IMR-90 (cell line): ENCODE measurements around the gene MXD4. TPM values are rescaled to one million over a fixed set of nuclear protein-coding genes. Genes with fewer than 3 reads are reported as not detected.

Source experiments
- ATAC-seq: fragments of 200-7000 bp; cut with Tn5 transposase; 2 replicates; pipeline ENCODE4 v1.9.1; 2020; ENCODE audit warnings: low read depth, mild to moderate bottlenecking, moderate library complexity
- BruUV-seq: library from RNA; stranded (reverse); fragments of 400-500 nt; replicated peaks from 2 replicates; lab custom pipeline; 2021; lab: Mats Ljungman, UMichigan
- CTCF ChIA-PET: fragments of 300-600 bp; formaldehyde crosslinking; extraction: SDS; loops from one replicate; lab custom pipeline; 2021; ENCODE audit warnings: antibody characterized with exemption; lab: Yijun Ruan, JAX
- POLR2A ChIA-PET: fragments of 300-600 bp; sonication (Branson Sonifier 250); formaldehyde crosslinking; loops from one replicate; lab custom pipeline; 2022; ENCODE audit warnings: antibody characterized with exemption; ENCODE audit not compliant: unreplicated experiment; lab: Charles Lee
- DNase-seq: peaks from one replicate; pipeline ENCODE4 v3.0.0; 2013
- H2AFZ ChIP-seq: replicated peaks from 2 replicates; pipeline ENCODE3; 2013; ENCODE audit warnings: low read length, mild to moderate bottlenecking; ENCODE audit not compliant: poor library complexity
- H2AK5ac ChIP-seq: 2 replicates; pipeline ENCODE4 v1.6.1; 2013; ENCODE audit warnings: low read depth, low read length, inconsistent platforms
- H2AK9ac ChIP-seq: replicated peaks from 2 replicates; pipeline ENCODE3; 2013; ENCODE audit warnings: mild to moderate bottlenecking, low read depth, low read length, moderate library complexity; ENCODE audit not compliant: poor library complexity
- H2BK120ac ChIP-seq: 2 replicates; pipeline ENCODE4 v1.6.1; 2013; ENCODE audit warnings: low read depth, low read length, inconsistent platforms
- H2BK15ac ChIP-seq: 3 replicates; pipeline ENCODE4 v1.6.1; 2013; ENCODE audit warnings: low read depth, low read length, inconsistent platforms
- H2BK20ac ChIP-seq: 2 replicates; pipeline ENCODE4 v1.6.1; 2013; ENCODE audit warnings: low read depth, mild to moderate bottlenecking, inconsistent platforms, low read length, moderate library complexity
- H2BK5ac ChIP-seq: 2 replicates; pipeline ENCODE4 v1.6.1; 2013; ENCODE audit warnings: mild to moderate bottlenecking, low read depth, low read length, inconsistent platforms; ENCODE audit not compliant: poor library complexity, severe bottlenecking
- H3K14ac ChIP-seq: replicated peaks from 2 replicates; pipeline ENCODE4 v1.6.1; 2013; ENCODE audit warnings: low read depth, low read length, inconsistent platforms
- H3K18ac ChIP-seq: 2 replicates; pipeline ENCODE4 v1.6.1; 2013; ENCODE audit warnings: low read depth, low read length, control low read depth
- H3K23ac ChIP-seq: 2 replicates; pipeline ENCODE4 v1.6.1; 2013; ENCODE audit warnings: low read depth, low read length, inconsistent platforms
- H3K27ac ChIP-seq: 2 replicates; pipeline ENCODE4 v1.5.1; 2013; ENCODE audit warnings: mild to moderate bottlenecking, control low read depth, low read length; ENCODE audit not compliant: insufficient read depth
- H3K27me3 ChIP-seq: 2 replicates; pipeline ENCODE4 v1.6.1; 2013; ENCODE audit warnings: low read length; ENCODE audit not compliant: control insufficient read depth, insufficient read depth
- H3K36me3 ChIP-seq: 2 replicates; pipeline ENCODE4 v1.6.1; 2013; ENCODE audit warnings: low read length, mixed read lengths; ENCODE audit not compliant: control insufficient read depth, insufficient read depth
- H3K4ac ChIP-seq: 2 replicates; pipeline ENCODE4 v1.6.1; 2013; ENCODE audit warnings: low read depth, low read length, inconsistent platforms
- H3K4me1 ChIP-seq: 2 replicates; pipeline ENCODE4 v1.6.1; 2013; ENCODE audit warnings: low read length, mixed read lengths; ENCODE audit not compliant: control insufficient read depth, insufficient read depth
- H3K4me2 ChIP-seq: 2 replicates; pipeline ENCODE4 v1.6.1; 2013; ENCODE audit warnings: low read depth, mild to moderate bottlenecking, control low read depth, low read length, moderate library complexity
- H3K4me3 ChIP-seq: 2 replicates; pipeline ENCODE4 v1.5.1; 2013; ENCODE audit warnings: low read depth, mild to moderate bottlenecking, control low read depth, low read length, moderate library complexity; ENCODE audit not compliant: insufficient read depth
- H3K56ac ChIP-seq: 2 replicates; pipeline ENCODE4 v1.6.1; 2013; ENCODE audit warnings: low read length, inconsistent platforms; ENCODE audit not compliant: insufficient read depth; ENCODE audit errors: extremely low read depth
- H3K79me1 ChIP-seq, 2 experiments: 2 replicates each; pipeline ENCODE4 v1.6.1; 2013; ENCODE audit warnings: low read length in 2 of 2, inconsistent platforms in 1 of 2, low read depth in 1 of 2
- H3K9ac ChIP-seq: 2 replicates; pipeline ENCODE4 v1.6.1; 2013; ENCODE audit warnings: low read depth, low read length, control low read depth
- H3K9me1 ChIP-seq: 2 replicates; pipeline ENCODE4 v1.6.1; 2013; ENCODE audit warnings: low read length, inconsistent platforms; ENCODE audit not compliant: insufficient read depth
- H3K9me3 ChIP-seq: 2 replicates; pipeline ENCODE4 v1.6.1; 2013; ENCODE audit warnings: low read length; ENCODE audit not compliant: control insufficient read depth, insufficient read depth
- H4K20me1 ChIP-seq: 2 replicates; pipeline ENCODE4 v1.6.1; 2013; ENCODE audit warnings: low read length, inconsistent platforms; ENCODE audit not compliant: insufficient read depth
- H4K5ac ChIP-seq: 2 replicates; pipeline ENCODE4 v1.6.1; 2013; ENCODE audit warnings: mild to moderate bottlenecking, low read depth, low read length, control low read depth
- H4K8ac ChIP-seq, 2 experiments: 2 replicates each; pipeline ENCODE4 v1.6.1; 2013; ENCODE audit warnings: low read depth in 2 of 2, low read length in 2 of 2, control low read depth in 1 of 2, inconsistent platforms in 1 of 2
- H4K91ac ChIP-seq: 2 replicates; pipeline ENCODE4 v1.6.1; 2013; ENCODE audit warnings: low read depth, low read length, inconsistent platforms; ENCODE audit not compliant: insufficient read depth
- BHLHE40 ChIP-seq: fragments of 150-350 bp; IDR thresholded peaks from 2 replicates; pipeline ENCODE4 v1.6.1; 2016; ENCODE audit warnings: mild to moderate bottlenecking, low read depth, low read length
- MAFK ChIP-seq: IDR thresholded peaks from 2 replicates; pipeline ENCODE4 v1.6.1; 2012; ENCODE audit warnings: low read depth, low read length, improper control_type of control experiment
- RAD21 ChIP-seq: IDR thresholded peaks from 2 replicates; pipeline ENCODE4 v1.6.1; 2012; ENCODE audit warnings: low read length, improper control_type of control experiment
- RFX5 ChIP-seq: IDR thresholded peaks from 2 replicates; pipeline ENCODE4 v1.8.0; 2012; ENCODE audit warnings: low read depth, mild to moderate bottlenecking, low read length, moderate library complexity
- WGBS, 2 experiments: methylation state at CpG; one replicate each; pipeline versions ENCODE4 v1.1.5 to v1.1.7; 2013; ENCODE audit warnings: missing lambda C conversion rate in 2 of 2; ENCODE audit not compliant: insufficient read length in 1 of 2; ENCODE audit errors: extremely low coverage in 2 of 2; 5-methylcytosine and 5-hydroxymethylcytosine counted together
- dilution Hi-C: fragments of 300-500 bp; cut with HindIII; formaldehyde crosslinking; loops from one replicate; pipeline ENCODE4 v1.14.3; 2018; ENCODE audit warnings: low sequenced_read_pairs; ENCODE audit not compliant: unreplicated experiment
- in situ Hi-C: fragments of 300-500 bp; cut with MboI; formaldehyde crosslinking; loops from 3 replicates; pipeline ENCODE4 v1.14.3; 2019; ENCODE audit warnings: low sequenced_read_pairs, inconsistent platforms, mixed read lengths
- intact Hi-C: fragments of 100-400 bp; cut with micrococcal nuclease; formaldehyde crosslinking; loops from 2 replicates; pipeline ENCODE4 v1.10.0; 2022
- polyA plus RNA-seq, 3 experiments: library from polyadenylated mRNA; depleted of rRNA; stranded (reverse); fragments of >200 nt; gene quantifications; 2 replicates each; pipeline ENCODE4 v1.2.3, GENCODE V29; 2012; ENCODE audit warnings: low replicate concordance in 1 of 3
- total RNA-seq: library from RNA; depleted of rRNA; stranded (reverse); fragments of >200 nt; gene quantifications from 2 replicates; pipeline ENCODE4 v1.2.3, GENCODE V29; 2012

MXD4 gene
- total and polyA plus RNA-seq, 2 of the 4 experiments (the other 2 are of a cell fraction), result 22.8 to 54.4 TPM

DNA sequence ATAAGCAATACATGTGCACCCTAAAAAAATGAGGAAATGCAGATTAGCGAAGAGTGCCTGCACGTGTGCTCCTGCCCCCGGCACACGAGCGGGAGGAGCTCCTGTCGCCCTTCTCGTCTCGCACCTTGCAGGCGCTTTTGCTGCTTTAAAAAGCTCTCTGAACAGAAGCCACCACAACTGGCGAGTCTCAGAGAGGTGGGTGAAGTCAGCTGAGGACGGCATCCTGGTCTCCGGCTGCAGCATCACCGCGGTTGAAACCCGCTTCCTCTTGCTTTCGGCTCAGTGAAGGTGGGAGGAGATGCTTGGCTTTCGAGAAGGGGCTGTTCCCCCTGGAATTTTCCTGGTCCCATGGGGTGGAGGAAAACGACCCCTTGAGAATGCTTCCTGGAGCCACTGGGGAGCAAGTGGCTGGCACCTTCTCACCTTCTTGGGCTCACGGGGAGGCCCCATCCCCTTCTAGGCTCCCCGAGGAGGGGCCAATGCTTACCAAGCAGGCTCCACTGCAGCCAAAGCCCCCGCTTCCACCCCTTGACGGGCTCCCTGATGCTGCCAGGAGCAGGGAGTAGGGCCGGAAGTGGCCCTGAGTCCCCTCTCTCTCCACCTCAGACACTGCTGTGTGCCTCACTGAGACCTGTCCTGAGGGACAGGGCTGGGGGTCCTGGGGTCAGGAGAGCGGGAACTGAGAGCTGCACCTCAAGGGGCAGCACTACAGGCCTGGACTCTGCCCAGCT is 29.2 kb upstream of the MXD4 start:
- CTCF ChIA-PET, result no interaction called here
- no TSS peak for BruUV-seq
- Histone ChIP-seq H3K14ac (no peak overlapping the region), H2BK20ac (no peak overlapping the region), H2BK120ac (no peak overlapping the region), H3K4me1 (peaks cover 11% of the 10 kb centered on the region), H3K4ac (no peak overlapping the region), H2AK5ac (no peak overlapping the region), H2BK5ac (no peak overlapping the region), H2BK15ac (no peak overlapping the region), H4K20me1 (peaks cover 8% of the 10 kb centered on the region; the same call in 1 of the 2 replicates), H4K8ac (no peak overlapping the region), H2AK9ac (peak overlapping the region; percentile 37), H3K4me3 (no peak overlapping the region), H3K23ac (no peak overlapping the region), H2AFZ (peak overlapping the region; percentile 21), H4K5ac (no peak overlapping the region), H3K79me1 (no peaks in the 10 kb centered on the region), H3K36me3 (no peaks in the 10 kb centered on the region), H3K18ac (no peak overlapping the region; the same call in 1 of the 2 replicates), H3K27me3 (no peaks in the 10 kb centered on the region), H3K27ac (no peak overlapping the region), H3K9ac (no peak overlapping the region), H4K91ac (no peak overlapping the region), H3K4me2 (no peak overlapping the region), H3K56ac (no peak overlapping the region), H3K9me3 (no peaks in the 10 kb centered on the region), H3K9me1 (peaks cover 2% of the 10 kb centered on the region; the same call in 1 of the 2 replicates)
- dilution Hi-C loops, result no loop called here
- ATAC-seq (no peak), DNase-seq (no peak)
- POLR2A ChIA-PET, result no interaction called here
- 78% methylated on average over 6 of the region's 24 CpGs; no CpG with 5 or more reads in 1 of the 2 experiments for WGBS, 2 experiments
- intact Hi-C loops, result no loop called here
- in situ Hi-C loops, result no loop called here
- TF ChIP-seq BHLHE40 (no peak), MAFK (no peak), RFX5 (no peak), RAD21 (no peak)
